Heart right ventricle (tissue), 16 donors: Measurements from ENCODE around the gene LGR4. TPM values are rescaled to one million over a fixed set of nuclear protein-coding genes. Genes with fewer than 3 reads are reported as not detected.
A peak's percentile ranks its signal among the peaks of the same experiment; 100 is the strongest.
"Not testable (repeated sequence)": the region's sequence is repeated elsewhere in the genome, so short reads cannot be mapped to it uniquely, and the experiment has no call there.

Experiments
- ATAC-seq, 8 donors: fragments of 200-7000 bp; cut with Tn5 transposase; one replicate each; pipeline ENCODE4 v1.9.1; 2020; ENCODE audit warnings: mild to moderate bottlenecking in 8 of 8, moderate library complexity in 8 of 8, moderate number of reproducible peaks in 1 of 8
- DNase-seq, 2 donors: peaks; one replicate each; pipeline ENCODE4 v3.0.0-alpha.2; 2020
- H3K27ac ChIP-seq, 10 donors: fragments of 200-600 bp; sonication (generic) in 2 of 10; one replicate each; pipeline versions ENCODE4 v1.5.0 to v1.8.0; 2020 to 2022; ENCODE audit warnings: mild to moderate bottlenecking in 3 of 10
- H3K27me3 ChIP-seq, 7 donors: fragments of 200-600 bp; one replicate each; pipeline ENCODE4 v1.8.0; 2021 to 2022; ENCODE audit warnings: mild to moderate bottlenecking in 2 of 7
- H3K36me3 ChIP-seq, 9 donors: fragments of 200-600 bp; sonication (generic) in 1 of 9; one replicate each; pipeline versions ENCODE4 v1.5.0 to v1.8.0; 2020 to 2022; ENCODE audit warnings: mild to moderate bottlenecking in 2 of 9
- H3K4me1 ChIP-seq, 9 donors: fragments of 200-600 bp; sonication (generic) in 1 of 9; one replicate each; pipeline versions ENCODE4 v1.5.0 to v1.8.0; 2020 to 2022; ENCODE audit warnings: mild to moderate bottlenecking in 4 of 9
- H3K4me3 ChIP-seq, 10 donors: fragments of 200-600 bp; sonication (generic) in 2 of 10; one replicate each; pipeline versions ENCODE4 v1.5.0 to v1.8.0; 2020 to 2022; ENCODE audit warnings: mild to moderate bottlenecking in 7 of 10, moderate library complexity in 2 of 10
- H3K9me3 ChIP-seq, 11 donors: fragments of 200-600 bp in 10 of 11; sonication (generic) in 2 of 11; one replicate each; pipeline versions ENCODE4 v1.5.0 to v1.8.0; 2013 to 2022; ENCODE audit warnings: mild to moderate bottlenecking in 2 of 11, control low read depth in 1 of 11, moderate library complexity in 1 of 11
- WGBS, 2 donors: extraction: QIAGEN DNeasy Blood & Tissue Kit; methylation state at CpG; one replicate each; pipeline ENCODE4 v1.1.7; 2013; ENCODE audit warnings: inconsistent platforms in 1 of 2; 5-methylcytosine and 5-hydroxymethylcytosine counted together
- intact Hi-C, 10 donors: fragments of 100-400 bp; cut with DNase I; formaldehyde crosslinking; loops; one replicate each; pipeline versions ENCODE4 v1.11.1 to v1.14.2; 2022
- polyA plus RNA-seq, 2 donors: library from polyadenylated mRNA; stranded (reverse); fragments of 200-250 nt; gene quantifications; one replicate each; pipeline ENCODE4 v1.2.3, GENCODE V29; 2013
- total RNA-seq, 10 donors: library from RNA; stranded (reverse); fragmentation: NEBNext Ultra II Directional in 3 of 10; extraction: Animal tissue kit (Norgen Biotek cat#: 25700) in 3 of 10; gene quantifications; one replicate each; pipeline versions ENCODE4 v1.2.1 to v1.2.4, GENCODE V29; 2021 to 2023
- TF ChIP-seq, protein P1 (sequence below), 9 donors: fragments of 200-600 bp; sonication (generic) in 2 of 9; IDR thresholded peaks; one replicate each; pipeline versions ENCODE4 v1.5.0 to v1.8.0; 2021 to 2022; ENCODE audit warnings: antibody characterized with exemption in 9 of 9, mild to moderate bottlenecking in 5 of 9, moderate library complexity in 1 of 9
- donor health status: Arrhythmogenic right ventricular cardiomyopathy.
- donor health status: ischemic (EF 13 %, LVEDD 7.1; RV severe dilation, severe dysfunction).
- donor health status: healthy with polysubstance abuse.
- donor health status: DM: no; HTN: yes; CAD: no.
- donor health status: DM: no; HTN: no; CAD: no.
- donor health status: ischemic (EF 25% LVEDD 6.9; RV normal size, moderate dysfunction).
- donor health status: ischemic (EF 25% LVEDD 5.7; RV mildly dilated, moderate dysfunction).
- donor health status: healthy.
- donor health status: DM: yes; HTN: yes; CAD: no.
- donor health status: Ischemic cardiomyopathy.
- donor health status: ischemic (EF 35%, LVEDD 5.7; RV mildly dilated, moderate dysfunction).
- donor health status: nonischemic (EF 11% LVEDD 7.7; RV severe dilation, severe dysfunction).
- donor health status: DM: yes; HTN: yes; CAD: no.
- donor health status: PGD.
- donor health status: ischemic (EF 29% LVEDD 5.4; RV normal size, mild dysfunction).
- donor health status: nonischemic (EF 23%, LVEDD 6.1; RV moderate dilation, normal function).

LGR4 gene
- total and polyA plus RNA-seq, 12 donors, result 6.0 to 41.0 (median 21.7) TPM

- Histone ChIP-seq H3K36me3 (peaks cover 0 to 9% (median 0%) of the 10 kb centered on the region in 9 donors), H3K9me3 (no peaks in the 10 kb centered on the region), H3K4me3 (no peak overlapping the region), H3K27ac (peak overlapping the region in 1 of 10 donors; percentile 24), H3K27me3 (no peaks in the 10 kb centered on the region), H3K4me1 (peaks cover 0 to 6% (median 0%) of the 10 kb centered on the region in 9 donors)
- intact Hi-C loops, result no loop called here
- TF ChIP-seq, protein P1, sequence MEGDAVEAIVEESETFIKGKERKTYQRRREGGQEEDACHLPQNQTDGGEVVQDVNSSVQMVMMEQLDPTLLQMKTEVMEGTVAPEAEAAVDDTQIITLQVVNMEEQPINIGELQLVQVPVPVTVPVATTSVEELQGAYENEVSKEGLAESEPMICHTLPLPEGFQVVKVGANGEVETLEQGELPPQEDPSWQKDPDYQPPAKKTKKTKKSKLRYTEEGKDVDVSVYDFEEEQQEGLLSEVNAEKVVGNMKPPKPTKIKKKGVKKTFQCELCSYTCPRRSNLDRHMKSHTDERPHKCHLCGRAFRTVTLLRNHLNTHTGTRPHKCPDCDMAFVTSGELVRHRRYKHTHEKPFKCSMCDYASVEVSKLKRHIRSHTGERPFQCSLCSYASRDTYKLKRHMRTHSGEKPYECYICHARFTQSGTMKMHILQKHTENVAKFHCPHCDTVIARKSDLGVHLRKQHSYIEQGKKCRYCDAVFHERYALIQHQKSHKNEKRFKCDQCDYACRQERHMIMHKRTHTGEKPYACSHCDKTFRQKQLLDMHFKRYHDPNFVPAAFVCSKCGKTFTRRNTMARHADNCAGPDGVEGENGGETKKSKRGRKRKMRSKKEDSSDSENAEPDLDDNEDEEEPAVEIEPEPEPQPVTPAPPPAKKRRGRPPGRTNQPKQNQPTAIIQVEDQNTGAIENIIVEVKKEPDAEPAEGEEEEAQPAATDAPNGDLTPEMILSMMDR (IDR thresholded peaks at IDR 0.05), result no peak
- ATAC-seq, result peak; percentile 72 to 97 (median 90)
- peak in 1 of 2 donors; percentile 25 for DNase-seq
- 36 to 66% methylated on average over 3 of the region's 3 CpGs for WGBS, 2 donors
Observed at GRCh38 chr11:27339941-27340340, 132.6 kb downstream of the LGR4 start.

GRCh38 chr11:27334764-27335163 lies 137.8 kb downstream of the LGR4 start:
- H3K4me1 ChIP-seq, H3K27ac ChIP-seq, H3K4me3 ChIP-seq, DNase-seq, intact Hi-C loops, H3K36me3 ChIP-seq, ATAC-seq, H3K9me3 ChIP-seq, H3K27me3 ChIP-seq: not testable (repeated sequence)
- WGBS, 2 donors, result 95 to 98% methylated on average over 4 of the region's 4 CpGs

GRCh38 chr11:27331981-27332380 lies 140.6 kb downstream of the LGR4 start:
- Histone ChIP-seq H3K36me3 (no peaks in the 10 kb centered on the region), H3K9me3 (peaks cover 0 to under 1% (median 0%) of the 10 kb centered on the region in 11 donors), H3K4me1 (no peaks in the 10 kb centered on the region), H3K4me3 (no peak overlapping the region), H3K27ac (no peak overlapping the region), H3K27me3 (no peaks in the 10 kb centered on the region)
- DNase-seq, result no peak
- WGBS, 2 donors, result 41 to 47% methylated on average over 2 of the region's 2 CpGs
- TF ChIP-seq, protein P1 (IDR thresholded peaks at IDR 0.05), result no peak
- intact Hi-C loops, result no loop called here
- ATAC-seq, result no peak

- Histone ChIP-seq H3K9me3 (peaks cover 0 to 13% (median 0%) of the 10 kb centered on the region in 11 donors), H3K27me3 (no peaks in the 10 kb centered on the region), H3K27ac (no peak overlapping the region), H3K4me1 (no peaks in the 10 kb centered on the region), H3K4me3 (no peak overlapping the region), H3K36me3 (no peaks in the 10 kb centered on the region)
- DNase-seq, result no peak
- TF ChIP-seq, protein P1 (IDR thresholded peaks at IDR 0.05), result no peak
- ATAC-seq, result no peak
- 96 to 97% methylated on average over 1 of the region's 1 CpG for WGBS, 2 donors
- intact Hi-C loops, result no loop called here
Observed at GRCh38 chr11:27330633-27331270, 141.8 kb downstream of the LGR4 start.
